ENCODE data around the gene ADAM12. TPM values are rescaled to one million over a fixed set of nuclear protein-coding genes. Genes with fewer than 3 reads are reported as not detected.

Gene ADAM12
- total and polyA plus RNA-seq, 2 experiments from 2014 or later, result 0.13 to 0.87 TPM

DNA sequence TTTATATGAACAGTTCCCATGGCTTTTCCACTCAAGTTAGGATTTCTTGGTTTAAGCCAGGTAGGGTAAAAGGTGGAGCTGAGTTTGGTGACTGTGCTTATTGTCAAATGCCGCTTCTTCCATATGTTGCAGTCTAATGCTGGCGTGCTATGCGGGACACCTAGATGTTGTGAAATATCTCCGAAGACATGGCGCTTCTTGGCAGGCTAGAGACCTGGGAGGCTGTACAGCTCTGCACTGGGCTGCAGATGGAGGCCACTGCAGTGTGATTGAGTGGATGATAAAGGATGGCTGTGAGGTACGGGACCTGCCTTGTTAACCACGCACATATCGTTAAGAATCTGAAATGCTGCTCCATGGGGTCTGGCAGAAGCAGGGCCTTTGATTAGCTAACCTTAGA lies 383.5 kb downstream of the ADAM12 start:
- Histone ChIP-seq H3K4me2 (no peak overlapping the region), H3K9me2 (ENCODE audit: insufficient read depth) (no peaks in the 10 kb centered on the region), H3F3A (replicated peaks; ENCODE audit: low read depth) (no peaks in the 10 kb centered on the region), H3K4me1 (ENCODE audit: insufficient read depth) (peaks cover under 1% of the 10 kb centered on the region; the same call in 1 of the 2 replicates), H4K20me1 (replicated peaks; ENCODE audit: insufficient read depth) (no peaks in the 10 kb centered on the region), H2AFZ (no peak overlapping the region), H3K27me3 (ENCODE audit: insufficient read depth) (no peaks in the 10 kb centered on the region), H3K27ac (ENCODE audit: low read depth) (no peak overlapping the region), H3K4me3 (no peak overlapping the region), H3K79me2 (replicated peaks; ENCODE audit: insufficient read depth) (no peaks in the 10 kb centered on the region), H3K36me3 (ENCODE audit: insufficient read depth) (no peaks in the 10 kb centered on the region)
- Mint-ChIP-seq H3K27me3 (ENCODE audit: insufficient read depth, low read depth, poor library complexity) (no peaks in the 10 kb centered on the region), H3K36me3 (ENCODE audit: low read depth) (no peaks in the 10 kb centered on the region), H3K9me3 (no peaks in the 10 kb centered on the region; the same call in 2 of the 3 replicates), H3K4me1 (peaks cover under 1% of the 10 kb centered on the region; the same call in 2 of the 3 replicates), H3K4me3 (no peak overlapping the region), H3K27ac (no peak overlapping the region)
- DNase-seq (ENCODE audit: low spot score), result no peak
- ATAC-seq, result no peak
- TF ChIP-seq, protein P1, sequence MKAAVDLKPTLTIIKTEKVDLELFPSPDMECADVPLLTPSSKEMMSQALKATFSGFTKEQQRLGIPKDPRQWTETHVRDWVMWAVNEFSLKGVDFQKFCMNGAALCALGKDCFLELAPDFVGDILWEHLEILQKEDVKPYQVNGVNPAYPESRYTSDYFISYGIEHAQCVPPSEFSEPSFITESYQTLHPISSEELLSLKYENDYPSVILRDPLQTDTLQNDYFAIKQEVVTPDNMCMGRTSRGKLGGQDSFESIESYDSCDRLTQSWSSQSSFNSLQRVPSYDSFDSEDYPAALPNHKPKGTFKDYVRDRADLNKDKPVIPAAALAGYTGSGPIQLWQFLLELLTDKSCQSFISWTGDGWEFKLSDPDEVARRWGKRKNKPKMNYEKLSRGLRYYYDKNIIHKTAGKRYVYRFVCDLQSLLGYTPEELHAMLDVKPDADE (IDR thresholded peaks at IDR 0.05), result no peak
- TF ChIP-seq EZH2 (IDR thresholded peaks at IDR 0.05; ENCODE audit: low read depth, unreplicated experiment), result no peak
- TF ChIP-seq, protein P2, sequence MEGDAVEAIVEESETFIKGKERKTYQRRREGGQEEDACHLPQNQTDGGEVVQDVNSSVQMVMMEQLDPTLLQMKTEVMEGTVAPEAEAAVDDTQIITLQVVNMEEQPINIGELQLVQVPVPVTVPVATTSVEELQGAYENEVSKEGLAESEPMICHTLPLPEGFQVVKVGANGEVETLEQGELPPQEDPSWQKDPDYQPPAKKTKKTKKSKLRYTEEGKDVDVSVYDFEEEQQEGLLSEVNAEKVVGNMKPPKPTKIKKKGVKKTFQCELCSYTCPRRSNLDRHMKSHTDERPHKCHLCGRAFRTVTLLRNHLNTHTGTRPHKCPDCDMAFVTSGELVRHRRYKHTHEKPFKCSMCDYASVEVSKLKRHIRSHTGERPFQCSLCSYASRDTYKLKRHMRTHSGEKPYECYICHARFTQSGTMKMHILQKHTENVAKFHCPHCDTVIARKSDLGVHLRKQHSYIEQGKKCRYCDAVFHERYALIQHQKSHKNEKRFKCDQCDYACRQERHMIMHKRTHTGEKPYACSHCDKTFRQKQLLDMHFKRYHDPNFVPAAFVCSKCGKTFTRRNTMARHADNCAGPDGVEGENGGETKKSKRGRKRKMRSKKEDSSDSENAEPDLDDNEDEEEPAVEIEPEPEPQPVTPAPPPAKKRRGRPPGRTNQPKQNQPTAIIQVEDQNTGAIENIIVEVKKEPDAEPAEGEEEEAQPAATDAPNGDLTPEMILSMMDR (conservative IDR thresholded peaks at IDR 0.05; ENCODE audit: low read depth in 2 of 2), result no peak
- TF ChIP-seq, protein P3, sequence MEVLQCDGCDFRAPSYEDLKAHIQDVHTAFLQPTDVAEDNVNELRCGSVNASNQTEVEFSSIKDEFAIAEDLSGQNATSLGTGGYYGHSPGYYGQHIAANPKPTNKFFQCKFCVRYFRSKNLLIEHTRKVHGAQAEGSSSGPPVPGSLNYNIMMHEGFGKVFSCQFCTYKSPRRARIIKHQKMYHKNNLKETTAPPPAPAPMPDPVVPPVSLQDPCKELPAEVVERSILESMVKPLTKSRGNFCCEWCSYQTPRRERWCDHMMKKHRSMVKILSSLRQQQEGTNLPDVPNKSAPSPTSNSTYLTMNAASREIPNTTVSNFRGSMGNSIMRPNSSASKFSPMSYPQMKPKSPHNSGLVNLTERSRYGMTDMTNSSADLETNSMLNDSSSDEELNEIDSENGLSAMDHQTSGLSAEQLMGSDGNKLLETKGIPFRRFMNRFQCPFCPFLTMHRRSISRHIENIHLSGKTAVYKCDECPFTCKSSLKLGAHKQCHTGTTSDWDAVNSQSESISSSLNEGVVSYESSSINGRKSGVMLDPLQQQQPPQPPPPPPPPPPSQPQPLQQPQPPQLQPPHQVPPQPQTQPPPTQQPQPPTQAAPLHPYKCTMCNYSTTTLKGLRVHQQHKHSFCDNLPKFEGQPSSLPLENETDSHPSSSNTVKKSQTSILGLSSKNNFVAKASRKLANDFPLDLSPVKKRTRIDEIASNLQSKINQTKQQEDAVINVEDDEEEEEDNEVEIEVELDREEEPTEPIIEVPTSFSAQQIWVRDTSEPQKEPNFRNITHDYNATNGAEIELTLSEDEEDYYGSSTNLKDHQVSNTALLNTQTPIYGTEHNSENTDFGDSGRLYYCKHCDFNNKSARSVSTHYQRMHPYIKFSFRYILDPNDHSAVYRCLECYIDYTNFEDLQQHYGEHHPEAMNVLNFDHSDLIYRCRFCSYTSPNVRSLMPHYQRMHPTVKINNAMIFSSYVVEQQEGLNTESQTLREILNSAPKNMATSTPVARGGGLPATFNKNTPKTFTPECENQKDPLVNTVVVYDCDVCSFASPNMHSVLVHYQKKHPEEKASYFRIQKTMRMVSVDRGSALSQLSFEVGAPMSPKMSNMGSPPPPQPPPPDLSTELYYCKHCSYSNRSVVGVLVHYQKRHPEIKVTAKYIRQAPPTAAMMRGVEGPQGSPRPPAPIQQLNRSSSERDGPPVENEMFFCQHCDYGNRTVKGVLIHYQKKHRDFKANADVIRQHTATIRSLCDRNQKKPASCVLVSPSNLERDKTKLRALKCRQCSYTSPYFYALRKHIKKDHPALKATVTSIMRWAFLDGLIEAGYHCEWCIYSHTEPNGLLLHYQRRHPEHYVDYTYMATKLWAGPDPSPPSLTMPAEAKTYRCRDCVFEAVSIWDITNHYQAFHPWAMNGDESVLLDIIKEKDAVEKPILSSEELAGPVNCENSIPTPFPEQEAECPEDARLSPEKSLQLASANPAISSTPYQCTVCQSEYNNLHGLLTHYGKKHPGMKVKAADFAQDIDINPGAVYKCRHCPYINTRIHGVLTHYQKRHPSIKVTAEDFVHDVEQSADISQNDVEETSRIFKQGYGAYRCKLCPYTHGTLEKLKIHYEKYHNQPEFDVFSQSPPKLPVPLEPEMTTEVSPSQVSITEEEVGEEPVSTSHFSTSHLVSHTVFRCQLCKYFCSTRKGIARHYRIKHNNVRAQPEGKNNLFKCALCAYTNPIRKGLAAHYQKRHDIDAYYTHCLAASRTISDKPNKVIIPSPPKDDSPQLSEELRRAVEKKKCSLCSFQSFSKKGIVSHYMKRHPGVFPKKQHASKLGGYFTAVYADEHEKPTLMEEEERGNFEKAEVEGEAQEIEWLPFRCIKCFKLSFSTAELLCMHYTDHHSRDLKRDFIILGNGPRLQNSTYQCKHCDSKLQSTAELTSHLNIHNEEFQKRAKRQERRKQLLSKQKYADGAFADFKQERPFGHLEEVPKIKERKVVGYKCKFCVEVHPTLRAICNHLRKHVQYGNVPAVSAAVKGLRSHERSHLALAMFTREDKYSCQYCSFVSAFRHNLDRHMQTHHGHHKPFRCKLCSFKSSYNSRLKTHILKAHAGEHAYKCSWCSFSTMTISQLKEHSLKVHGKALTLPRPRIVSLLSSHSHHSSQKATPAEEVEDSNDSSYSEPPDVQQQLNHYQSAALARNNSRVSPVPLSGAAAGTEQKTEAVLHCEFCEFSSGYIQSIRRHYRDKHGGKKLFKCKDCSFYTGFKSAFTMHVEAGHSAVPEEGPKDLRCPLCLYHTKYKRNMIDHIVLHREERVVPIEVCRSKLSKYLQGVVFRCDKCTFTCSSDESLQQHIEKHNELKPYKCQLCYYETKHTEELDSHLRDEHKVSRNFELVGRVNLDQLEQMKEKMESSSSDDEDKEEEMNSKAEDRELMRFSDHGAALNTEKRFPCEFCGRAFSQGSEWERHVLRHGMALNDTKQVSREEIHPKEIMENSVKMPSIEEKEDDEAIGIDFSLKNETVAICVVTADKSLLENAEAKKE (CRISPR knock-in tag; IDR thresholded peaks at IDR 0.05), result no peak
- no peak for TF ChIP-seq EZH2phosphoT487 (IDR thresholded peaks at IDR 0.05; ENCODE audit: unreplicated experiment)
- no peak for TF ChIP-seq ZNF331 (CRISPR knock-in tag; IDR thresholded peaks at IDR 0.05; ENCODE audit: low read depth)
- no peak for TF ChIP-seq CREB1 (CRISPR knock-in tag; IDR thresholded peaks at IDR 0.05; ENCODE audit: low read depth)
- no peak for TF ChIP-seq JUNB (IDR thresholded peaks at IDR 0.05; ENCODE audit: unreplicated experiment)
- no peak for TF ChIP-seq POLR2AphosphoS5 (IDR thresholded peaks at IDR 0.05; ENCODE audit: low read depth)
- no peak for TF ChIP-seq ZNF114 (CRISPR knock-in tag; IDR thresholded peaks at IDR 0.05)
- TF ChIP-seq NANOG (IDR thresholded peaks at IDR 0.05; ENCODE audit: borderline replicate concordance), result no peak
- TF ChIP-seq, protein P4, sequence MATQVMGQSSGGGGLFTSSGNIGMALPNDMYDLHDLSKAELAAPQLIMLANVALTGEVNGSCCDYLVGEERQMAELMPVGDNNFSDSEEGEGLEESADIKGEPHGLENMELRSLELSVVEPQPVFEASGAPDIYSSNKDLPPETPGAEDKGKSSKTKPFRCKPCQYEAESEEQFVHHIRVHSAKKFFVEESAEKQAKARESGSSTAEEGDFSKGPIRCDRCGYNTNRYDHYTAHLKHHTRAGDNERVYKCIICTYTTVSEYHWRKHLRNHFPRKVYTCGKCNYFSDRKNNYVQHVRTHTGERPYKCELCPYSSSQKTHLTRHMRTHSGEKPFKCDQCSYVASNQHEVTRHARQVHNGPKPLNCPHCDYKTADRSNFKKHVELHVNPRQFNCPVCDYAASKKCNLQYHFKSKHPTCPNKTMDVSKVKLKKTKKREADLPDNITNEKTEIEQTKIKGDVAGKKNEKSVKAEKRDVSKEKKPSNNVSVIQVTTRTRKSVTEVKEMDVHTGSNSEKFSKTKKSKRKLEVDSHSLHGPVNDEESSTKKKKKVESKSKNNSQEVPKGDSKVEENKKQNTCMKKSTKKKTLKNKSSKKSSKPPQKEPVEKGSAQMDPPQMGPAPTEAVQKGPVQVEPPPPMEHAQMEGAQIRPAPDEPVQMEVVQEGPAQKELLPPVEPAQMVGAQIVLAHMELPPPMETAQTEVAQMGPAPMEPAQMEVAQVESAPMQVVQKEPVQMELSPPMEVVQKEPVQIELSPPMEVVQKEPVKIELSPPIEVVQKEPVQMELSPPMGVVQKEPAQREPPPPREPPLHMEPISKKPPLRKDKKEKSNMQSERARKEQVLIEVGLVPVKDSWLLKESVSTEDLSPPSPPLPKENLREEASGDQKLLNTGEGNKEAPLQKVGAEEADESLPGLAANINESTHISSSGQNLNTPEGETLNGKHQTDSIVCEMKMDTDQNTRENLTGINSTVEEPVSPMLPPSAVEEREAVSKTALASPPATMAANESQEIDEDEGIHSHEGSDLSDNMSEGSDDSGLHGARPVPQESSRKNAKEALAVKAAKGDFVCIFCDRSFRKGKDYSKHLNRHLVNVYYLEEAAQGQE (IDR thresholded peaks at IDR 0.05; ENCODE audit: unreplicated experiment), result no peak
- no peak for TF ChIP-seq STAT1 (IDR thresholded peaks at IDR 0.05; ENCODE audit: unreplicated experiment)
